ENCODE results near the gene MSMB.

- TF ChIP-seq EZH2 (IDR thresholded peaks at IDR 0.05; ENCODE audit: insufficient read depth, poor library complexity, severe bottlenecking): no peak
- no peak for TF ChIP-seq EZH2phosphoT487 (IDR thresholded peaks at IDR 0.05; ENCODE audit: insufficient read depth, low read depth)
These were observed 44.3 kb upstream of the MSMB start for GRCh38 chr10:46090258-46090812.

All from GM23248 (cell line).